Measurements from ENCODE around the gene ZPR1.
"Not testable (repeated sequence)": the region's sequence is repeated elsewhere in the genome, so short reads cannot be mapped to it uniquely, and the experiment has no call there.

ZPR1 gene

DNA sequence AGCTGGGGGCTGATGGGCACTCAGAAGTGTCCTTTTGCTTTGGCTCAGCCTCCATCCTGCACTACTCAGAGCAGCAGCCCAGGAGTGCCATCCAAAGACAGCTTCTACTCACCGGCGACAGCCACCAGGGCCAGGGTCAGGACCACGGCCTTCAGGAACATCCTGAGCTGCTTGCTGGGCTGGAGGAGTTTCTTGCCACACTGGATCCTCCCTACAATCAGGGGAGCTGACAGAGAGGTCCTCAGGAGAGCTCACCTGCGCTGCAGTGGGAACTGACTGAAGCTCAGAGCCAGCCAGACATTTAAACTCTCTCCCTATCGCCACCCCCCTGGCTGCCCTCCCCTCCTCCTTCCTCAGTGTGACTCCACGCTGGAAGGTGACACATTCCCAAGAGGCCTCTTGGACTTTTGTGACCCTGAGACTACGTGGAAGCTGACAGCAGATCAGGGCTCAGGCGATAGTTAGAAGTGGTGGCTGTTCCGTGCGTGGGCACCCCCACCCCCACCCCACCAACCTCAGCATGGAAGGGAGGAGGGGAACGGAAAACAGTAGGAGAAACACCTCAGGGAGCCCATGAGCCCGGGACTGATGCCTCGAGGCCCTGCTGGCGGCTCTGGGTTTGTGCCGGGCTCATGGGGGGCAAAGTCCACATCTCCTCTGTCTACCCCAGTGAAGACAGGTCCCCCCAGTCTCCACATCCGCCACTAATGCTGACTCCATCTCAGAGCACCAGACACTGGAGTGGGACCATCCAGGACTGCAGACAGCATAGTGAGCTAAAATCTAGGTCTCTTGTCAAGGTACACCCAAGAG, 35.4 kb upstream of the ZPR1 start, which contains the start of gene APOA4:
TSS of gene APOA4 (minus strand) at position 274 of the 813 bp plus-strand sequence. CDS start at position 161, 113 bp downstream.
- DNase-seq (ENCODE audit: low read depth), result no peak

DNA sequence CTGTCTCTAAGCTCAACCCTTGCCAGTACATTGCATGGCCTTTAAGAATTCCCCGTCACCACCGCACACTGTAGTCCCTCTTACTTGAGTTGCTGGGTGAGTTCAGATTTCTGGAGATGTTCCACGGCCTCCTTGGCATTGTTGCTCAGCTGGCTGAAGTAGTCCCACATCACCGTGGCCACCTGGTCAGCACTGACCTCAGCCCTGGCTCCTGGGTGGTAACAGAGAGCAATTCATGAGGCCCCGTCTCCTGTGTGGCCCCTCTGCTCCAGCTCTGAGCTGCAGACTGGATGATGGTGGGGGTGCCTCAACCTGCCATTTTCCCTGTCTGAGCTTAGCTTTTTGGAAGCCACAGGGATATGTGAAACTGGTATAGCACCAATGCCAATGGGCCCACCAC, 34.8 kb upstream of the ZPR1 start:
- no peak for DNase-seq (ENCODE audit: low read depth)

DNA sequence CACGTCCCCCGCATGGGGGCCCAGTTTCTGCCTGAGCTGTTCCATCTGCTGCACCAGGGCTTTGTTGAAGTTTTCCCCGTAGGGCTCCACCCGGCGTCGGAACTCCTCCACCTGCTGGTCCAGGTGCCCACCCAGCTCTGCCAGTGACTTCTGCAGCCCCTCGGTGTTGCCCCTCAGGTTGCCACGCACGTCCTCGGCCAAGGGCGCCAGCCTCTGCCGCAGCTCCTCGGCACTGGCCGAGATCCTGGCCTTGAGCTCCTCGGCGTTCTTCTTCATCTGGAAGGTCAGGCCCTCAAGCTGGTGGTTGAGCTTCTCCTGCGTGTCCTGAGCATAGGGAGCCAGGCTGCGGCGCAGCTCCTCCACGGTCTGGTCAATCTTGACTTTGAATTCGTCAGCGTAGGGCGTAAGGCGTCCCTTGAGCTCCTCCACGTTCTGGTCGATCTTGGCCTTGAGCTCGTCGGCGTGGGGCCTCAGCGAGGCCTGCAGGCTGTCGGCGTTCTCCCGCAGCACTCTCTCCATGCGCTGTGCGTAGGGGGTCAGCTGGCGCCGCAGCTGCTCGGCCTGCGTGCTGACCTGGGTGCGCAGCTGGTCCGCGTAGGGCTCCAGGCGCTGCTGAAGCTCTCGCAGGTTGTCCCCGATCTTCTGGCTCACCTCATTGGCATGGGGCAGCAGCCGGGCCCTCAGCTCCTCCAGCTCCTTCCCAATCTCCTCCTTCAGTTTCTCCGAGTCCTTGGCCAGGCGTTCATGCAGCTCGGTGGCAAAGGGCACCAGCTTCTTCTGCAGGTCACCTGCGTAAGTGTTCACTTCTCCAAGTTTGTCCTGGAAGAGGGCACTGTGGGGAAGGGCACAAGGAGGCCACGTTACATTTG, 33.5 kb upstream of the ZPR1 start:
- DNase-seq (ENCODE audit: low read depth), result no peak

DNA sequence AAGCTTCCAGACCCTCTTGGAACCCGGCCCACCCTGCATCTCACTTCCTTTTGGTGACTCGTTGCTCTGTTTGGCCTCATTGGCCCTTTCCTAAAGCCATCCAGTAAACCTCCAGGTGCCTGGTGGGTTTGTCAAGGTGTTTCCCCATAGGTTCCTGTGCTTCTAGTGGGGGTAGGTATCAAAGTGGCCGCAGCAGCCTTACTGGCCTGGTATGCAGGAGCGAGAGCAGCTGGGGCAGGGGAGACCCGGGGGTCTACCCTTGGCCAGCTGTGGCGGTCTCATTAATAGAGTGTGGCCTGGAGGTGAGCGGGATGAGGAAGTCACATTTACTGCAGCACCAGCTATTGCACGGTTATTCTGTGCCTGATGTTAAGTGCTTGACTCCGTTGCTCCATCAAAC, 31.2 kb upstream of the ZPR1 start:
- DNase-seq (ENCODE audit: low read depth), result no peak

DNA sequence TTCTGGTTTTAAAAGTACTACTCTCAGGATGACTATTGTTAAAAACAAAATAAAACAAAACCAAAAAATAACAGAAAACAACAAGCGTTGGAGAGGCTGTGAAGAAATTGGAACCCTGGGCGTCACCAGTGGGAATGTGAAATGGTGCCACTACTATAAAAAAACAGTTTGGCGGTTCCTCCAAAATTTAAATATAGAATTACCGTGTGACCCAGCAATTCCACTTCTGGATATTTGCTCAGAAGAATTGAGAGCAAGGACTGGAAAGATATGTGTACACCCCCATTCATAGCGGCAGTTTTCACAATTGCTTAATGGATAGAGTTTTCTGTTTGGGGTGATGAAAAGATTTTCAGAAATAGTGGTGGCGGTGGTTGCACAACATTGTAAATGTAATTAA, 26.7 kb upstream of the ZPR1 start:
- no peak for DNase-seq (ENCODE audit: low read depth)

DNA sequence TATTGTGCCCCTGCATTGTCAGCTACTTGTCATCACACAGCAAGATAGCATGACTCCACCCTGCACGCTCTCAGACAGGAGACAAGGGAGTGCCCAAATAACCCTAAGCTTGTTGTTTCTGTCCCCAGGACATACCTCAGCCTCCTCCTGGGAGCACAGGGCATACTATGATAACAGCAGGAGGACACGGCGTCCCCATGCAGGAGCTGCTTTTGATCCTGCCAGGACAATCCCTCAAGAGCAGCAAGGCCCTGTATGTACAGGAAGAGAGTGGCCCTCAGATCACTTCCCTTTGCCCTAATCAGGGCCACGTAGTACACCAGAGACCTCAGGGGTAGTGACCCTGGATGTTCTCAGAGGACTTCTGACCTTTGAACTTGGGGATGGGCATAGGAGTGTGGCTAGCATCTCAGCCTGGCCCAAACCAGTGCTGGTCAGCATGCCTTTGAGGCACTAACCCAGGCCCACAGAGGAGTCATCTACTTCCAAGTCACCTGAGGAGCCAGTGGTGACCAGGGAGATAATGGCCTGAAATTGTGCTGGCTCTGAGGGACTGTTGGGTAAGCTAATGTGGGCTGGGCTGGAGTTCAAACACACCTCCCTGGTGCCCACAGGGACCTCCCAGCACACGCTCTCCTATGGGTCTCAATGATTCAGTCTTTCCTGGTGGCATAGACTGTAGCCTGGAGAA, 26.1 kb upstream of the ZPR1 start:
- DNase-seq (ENCODE audit: low read depth), result no peak

DNA sequence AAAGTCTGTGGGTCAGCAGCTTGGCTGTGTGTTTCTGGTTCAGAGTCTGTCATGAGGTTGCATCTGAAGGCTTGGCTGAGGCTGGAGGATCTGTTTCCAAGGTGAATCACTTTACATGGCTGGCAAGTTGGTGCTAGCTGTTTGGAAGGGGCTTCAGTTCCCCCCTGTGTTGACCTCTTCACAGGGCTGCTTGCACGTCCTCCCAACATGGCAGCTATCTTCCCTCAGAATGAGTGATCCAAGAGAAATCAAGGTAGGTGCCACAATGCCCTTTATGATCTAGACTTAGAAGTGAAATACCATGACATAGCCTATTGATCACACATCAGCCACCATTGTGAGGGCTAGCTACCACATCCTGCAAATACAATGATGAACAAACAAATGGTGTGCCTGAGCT, 25.3 kb upstream of the ZPR1 start:
- DNase-seq (ENCODE audit: low read depth), result no peak

DNA sequence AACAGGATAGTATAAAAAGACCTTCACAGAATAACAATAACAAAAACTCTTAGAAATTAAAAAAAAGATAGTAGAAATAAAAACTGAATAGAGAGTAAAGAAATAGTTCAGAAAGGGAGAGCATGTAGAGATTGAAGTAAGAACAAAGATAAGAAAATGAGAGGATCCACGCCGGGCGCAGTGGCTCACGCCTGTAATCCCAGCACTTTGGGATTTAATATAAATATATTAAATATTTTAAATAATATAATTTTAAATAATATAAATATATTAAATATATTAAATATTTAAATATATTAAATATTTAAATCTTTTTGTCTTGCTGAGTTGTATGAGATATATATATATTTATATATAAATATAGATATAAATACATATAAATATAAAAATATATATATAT, 24.3 kb upstream of the ZPR1 start:
- DNase-seq (ENCODE audit: low read depth), result no peak

DNA sequence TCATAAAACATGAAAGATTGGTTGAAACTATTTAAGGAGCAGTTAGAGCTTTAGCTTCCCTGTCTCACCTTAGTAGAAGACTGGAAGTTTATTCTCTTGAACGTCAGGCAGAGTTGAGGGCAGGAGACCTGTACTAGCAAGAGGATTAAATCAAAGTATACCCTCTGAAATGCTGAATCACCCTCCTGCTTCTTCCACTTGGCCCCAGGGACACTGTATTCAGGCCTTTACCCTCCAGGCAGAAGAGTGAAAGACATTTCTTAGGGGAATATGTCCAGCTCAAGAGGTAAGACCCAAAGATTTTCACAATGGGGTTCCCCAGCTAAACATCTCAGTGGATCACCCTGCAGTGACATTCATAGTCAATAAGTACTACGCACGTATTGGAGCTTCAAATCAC, 23.4 kb upstream of the ZPR1 start:
- no peak for DNase-seq (ENCODE audit: low read depth)

DNA sequence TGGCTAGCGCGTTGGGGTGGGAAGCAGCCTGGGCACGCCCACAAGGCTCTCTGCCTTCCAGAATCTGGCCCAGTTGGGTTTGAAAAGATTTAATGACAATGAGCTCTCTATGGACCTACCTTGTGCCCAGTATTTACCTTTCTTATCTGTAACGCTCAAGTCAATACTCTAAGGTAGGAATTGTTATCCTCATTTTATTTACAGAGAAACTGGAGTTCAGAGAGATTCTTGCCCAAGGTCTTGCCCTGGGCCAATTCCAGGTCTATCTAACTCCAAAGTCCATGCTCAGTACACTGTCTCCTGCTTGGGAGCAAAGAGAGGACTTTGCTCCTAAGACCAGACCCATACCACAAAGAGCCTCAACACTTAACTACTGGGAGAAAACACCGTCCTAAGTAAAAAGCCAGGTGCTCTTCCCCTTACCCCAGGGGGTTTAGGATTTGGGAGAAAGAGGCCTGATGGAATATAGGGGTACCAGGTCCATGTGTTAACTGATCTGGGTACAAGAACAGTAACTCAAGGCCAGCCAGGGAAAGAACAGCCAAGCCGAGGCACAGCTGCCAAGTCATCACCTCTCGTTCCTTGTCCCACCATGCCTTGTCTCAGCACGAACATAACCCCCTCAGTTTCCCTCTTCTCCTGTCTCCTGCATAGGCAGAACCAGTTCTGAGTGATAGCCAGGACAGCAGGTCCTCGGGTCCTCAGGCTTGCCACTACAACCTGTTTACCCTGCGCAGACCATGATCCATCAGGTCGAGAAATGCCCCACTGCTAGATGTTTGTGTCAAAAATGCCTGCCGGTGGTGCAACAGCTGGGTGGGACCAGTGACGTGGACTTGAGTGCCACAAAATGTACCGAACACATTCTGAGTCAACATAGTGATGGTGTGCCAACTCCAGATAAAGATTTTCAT, 20.7 kb upstream of the ZPR1 start:
- DNase-seq (ENCODE audit: low read depth), result peak; percentile 78

DNA sequence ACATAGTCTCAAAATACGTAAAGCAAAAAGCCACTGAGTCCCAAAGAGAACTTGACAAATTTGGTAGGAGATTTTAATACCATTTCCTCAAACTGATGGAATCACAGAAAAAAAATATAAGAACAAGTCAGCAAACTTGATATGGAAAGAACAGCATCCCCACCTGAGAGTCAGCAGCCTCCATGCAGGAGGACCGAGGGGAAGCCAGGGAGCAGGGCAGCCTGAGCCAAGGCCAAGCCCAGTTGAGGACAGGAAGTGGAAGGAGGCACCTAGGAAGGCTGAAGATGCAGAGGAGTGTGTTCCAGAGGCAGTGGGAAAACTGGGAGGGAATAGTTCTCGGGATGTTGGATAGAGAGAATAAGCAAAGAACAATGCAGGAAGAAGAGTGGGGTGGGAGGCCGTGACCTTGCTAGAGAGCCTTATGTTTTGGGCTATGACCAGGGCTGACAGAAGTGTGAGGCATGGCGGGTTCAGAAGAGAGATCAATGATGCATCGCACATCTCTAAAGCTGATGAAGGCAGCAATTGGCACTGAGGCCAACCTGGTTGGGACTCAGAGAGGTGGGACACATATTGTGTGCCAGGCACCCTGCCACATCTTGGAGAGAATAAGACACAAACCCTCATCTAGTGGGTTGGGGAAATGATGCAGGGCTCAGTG, 19.9 kb upstream of the ZPR1 start:
- DNase-seq (ENCODE audit: low read depth), result no peak

DNA sequence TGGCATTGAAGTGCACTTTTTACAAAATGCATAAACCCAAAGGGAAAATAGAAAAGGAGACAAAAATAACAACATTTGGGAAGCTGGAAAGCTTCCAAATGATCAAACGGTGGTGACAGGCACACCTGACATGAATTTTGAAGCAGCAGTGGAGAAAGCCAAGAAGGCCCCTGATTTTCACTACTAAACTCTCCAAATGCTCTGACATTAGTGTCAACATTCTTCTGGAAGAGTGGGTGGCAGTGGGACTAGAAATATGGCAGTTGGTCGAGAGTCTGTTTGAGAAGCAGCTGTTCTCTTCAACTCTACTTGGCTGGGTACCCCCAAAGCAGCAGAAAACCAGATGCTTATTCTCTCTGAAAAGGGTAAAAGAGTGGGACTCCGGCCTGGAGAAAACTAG, 16.2 kb upstream of the ZPR1 start:
- no peak for DNase-seq (ENCODE audit: low read depth)

DNA sequence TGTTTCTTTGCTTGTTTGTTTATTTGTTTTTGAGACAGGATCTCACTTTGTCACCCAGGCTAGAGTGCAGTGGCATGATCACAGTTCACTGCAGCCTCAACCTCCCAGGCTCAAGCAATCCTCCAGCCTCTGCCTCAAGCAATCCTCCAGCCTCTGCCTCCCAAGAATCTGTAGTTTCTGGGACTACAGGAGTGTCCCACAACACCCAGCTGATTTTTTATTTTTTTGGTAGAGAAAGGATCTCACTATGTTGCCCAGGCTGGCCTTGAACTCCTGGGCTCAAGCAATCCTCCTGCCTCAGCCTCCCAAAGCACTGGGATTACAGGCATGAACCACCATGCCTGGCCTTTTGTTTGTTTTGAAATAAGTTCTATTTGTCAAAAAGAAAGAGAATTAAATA, 13.8 kb upstream of the ZPR1 start:
- not testable (repeated sequence) for DNase-seq (ENCODE audit: low read depth)

DNA sequence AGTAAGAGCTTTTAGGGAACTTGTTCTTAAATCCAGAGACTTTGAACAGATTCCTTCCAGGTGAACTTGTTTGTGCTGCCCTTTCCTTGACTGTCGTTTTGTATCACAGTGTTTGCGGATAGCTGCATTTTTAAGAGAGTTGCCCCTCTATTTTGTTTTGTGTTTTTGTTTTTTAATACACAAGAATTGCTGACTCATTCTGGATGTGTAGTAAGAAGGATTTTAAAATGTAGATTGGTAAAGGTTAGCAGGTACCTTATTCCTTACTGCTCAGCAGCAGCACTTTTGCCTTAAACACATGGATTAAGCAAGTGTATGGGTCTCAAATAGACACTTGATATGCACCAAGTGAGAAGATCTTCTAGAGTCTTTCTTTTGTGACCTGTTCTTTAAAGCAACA, 12.8 kb upstream of the ZPR1 start:
- no peak for DNase-seq (ENCODE audit: low read depth)

DNA sequence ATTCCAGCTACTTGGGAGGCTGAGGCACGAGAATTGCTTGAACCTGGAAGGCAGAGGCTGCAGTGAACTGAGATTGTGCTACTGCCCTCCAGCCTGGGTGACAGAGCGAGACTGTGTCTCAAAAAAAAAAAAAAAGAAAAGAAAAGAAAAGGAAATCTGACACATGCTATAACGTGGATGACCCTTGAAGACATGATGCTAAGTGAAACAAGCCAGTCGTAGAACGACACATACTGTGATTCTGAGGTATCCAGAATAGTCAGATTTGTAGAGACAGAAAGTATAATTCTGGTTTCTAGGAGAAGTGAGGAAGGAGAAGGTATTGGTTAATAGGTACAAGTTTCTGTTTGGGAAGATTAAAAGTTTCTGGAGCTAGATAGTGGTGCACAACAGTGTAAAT, 10.5 kb upstream of the ZPR1 start:
- DNase-seq (ENCODE audit: low read depth), result no peak

DNA sequence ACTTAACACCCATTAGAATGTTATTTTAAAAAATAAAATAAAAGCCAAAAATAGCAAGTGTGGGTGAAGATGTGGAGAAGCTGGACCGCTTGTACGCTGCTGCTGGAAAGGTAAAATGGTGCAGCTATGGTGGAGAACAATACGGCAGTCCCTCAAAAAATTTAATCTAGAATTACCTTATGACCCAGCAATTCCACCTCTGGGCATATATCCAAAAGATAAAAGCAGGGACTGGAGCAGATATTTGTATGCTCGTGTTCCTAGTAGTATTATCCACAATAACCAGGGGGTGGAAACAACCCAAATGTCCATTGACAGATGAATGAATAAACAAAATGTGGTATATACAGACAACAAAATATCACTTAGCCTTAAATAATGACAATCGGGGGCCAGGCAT, 10.0 kb upstream of the ZPR1 start:
- no peak for DNase-seq (ENCODE audit: low read depth)

DNA sequence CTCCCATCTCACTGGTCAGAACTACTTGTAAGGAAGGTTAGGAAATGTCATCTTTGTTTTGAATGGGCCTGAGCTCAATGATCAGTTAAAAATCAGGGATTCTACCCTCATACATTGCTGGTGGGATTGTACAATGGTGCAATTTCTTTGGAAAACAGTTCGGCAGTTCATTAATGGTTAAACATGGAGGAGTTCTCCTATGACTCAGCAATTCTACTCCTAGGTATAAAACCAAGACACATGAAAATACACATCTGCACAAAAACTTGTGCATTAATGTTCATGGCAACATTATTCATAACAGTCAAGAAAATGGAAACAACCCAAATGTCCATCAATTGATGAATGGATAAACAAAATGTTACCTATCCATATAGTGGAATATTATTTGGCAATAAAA, 8.7 kb upstream of the ZPR1 start:
- DNase-seq (ENCODE audit: low read depth), result no peak

DNA sequence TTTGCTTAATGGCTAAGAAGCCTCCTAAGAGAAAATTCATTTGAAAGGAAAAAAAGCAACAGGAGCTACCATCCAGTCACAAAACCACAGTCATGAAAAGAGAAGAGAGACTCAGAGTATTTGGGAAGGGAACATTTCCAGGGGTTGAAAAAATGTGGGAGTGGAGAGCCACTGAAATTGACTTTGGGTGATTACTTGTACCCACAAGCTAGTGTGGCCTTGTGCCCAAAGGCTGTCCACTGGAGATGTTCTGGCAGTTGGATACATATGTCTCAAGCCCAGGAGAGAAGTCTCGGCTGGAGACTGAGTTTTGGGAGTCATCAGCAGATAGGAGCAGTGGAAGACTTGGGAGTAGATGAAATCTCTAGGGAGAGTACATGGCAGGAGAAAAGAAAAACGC, 7.0 kb upstream of the ZPR1 start:
- no peak for DNase-seq (ENCODE audit: low read depth)

DNA sequence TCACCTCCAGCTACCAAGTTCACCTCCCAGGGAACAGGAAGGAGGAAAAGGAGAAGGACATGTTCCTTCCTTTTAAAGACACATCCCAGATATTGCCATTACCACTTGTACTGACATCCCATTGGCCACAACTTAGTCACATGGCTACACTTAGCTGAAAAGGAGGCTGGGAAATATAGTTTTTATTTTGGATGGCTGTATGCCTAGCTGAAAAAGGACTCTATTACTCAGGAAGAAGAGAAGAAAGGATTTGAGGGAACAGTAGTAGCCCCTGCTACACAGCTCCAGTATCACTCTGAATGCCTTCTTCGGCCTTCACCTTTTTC, 5.9 kb upstream of the ZPR1 start:
- no peak for DNase-seq (ENCODE audit: low read depth)

DNA sequence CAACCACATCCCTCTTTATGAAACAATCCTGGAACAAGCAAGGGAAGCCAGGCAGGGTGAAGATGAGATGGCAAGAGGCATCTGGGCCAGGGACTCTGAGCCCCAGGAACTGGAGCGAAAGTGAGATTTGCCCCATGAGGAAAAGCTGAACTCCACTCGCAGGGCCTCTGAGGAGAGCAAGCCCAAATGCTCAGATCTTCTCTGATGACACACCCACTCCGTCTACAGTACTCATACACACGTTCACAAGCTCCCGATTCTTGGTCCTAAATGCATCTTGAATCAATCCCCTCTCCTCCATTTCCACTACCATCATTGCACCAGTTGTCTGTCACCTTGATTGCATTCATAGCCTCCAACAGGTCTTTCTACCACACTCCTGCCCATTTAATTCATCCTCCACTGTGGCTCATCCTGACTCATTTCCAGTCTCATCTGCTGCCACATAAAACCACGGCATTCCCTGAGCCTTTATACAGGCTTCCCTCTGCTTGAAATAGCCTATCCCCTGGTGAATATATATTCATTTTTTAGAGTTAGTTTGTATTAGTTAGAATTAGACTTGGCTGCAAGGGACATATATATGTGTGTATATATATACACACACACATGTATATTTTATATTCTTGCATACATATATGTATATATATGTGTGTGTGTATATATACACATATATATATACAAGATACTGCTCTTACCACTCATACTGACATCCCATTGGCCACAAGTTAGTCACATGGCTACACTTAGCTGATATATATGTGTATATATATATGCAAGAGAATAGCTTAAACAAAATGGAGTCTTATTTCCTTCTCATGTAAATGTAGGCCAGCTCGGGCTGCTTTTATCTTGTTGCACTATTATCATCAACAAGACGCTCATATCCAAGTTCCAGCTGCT, 5.3 kb upstream of the ZPR1 start:
- peak; percentile 48 for DNase-seq (ENCODE audit: low read depth)

Measured in iris pigment epithelial cell (primary cell).